K562 (cell line): ENCODE measurements around the gene PACSIN1. TPM values are rescaled to one million over a fixed set of nuclear protein-coding genes. Genes with fewer than 3 reads are reported as not detected.
A peak's percentile ranks its signal among the peaks of the same experiment; 100 is the strongest.

ENCODE experiments used
- ATAC-seq: fragments of 200-7000 bp; cut with Tn5 transposase; 3 replicates; pipeline ENCODE4 v1.9.1; 2020; ENCODE audit warnings: moderate library complexity
- BruUV-seq: library from RNA; stranded (reverse); fragments of 400-500 nt; replicated peaks from 2 replicates; lab custom pipeline; 2021; lab: Mats Ljungman, UMichigan
- CTCF ChIA-PET: fragments of 300-600 bp; formaldehyde crosslinking; extraction: SDS; loops from one replicate; lab custom pipeline; 2021; ENCODE audit warnings: low intra/inter-chr PET ratio; lab: Yijun Ruan, JAX
- POLR2A ChIA-PET: fragments of 300-600, 350-650 bp; sonication (Branson Sonifier 250); formaldehyde crosslinking; extraction: SDS; loops from one replicate; lab custom pipeline; 2021; ENCODE audit warnings: antibody characterized with exemption, inconsistent platforms; lab: Yijun Ruan, JAX
- DNase-seq, 4 experiments: peaks; one replicate each; pipeline versions ENCODE4 v3.0.0 to v3.0.0-alpha.2; 2011 to 2018; ENCODE audit warnings: low spot score in 3 of 4, mixed read lengths in 3 of 4; ENCODE audit errors: extremely low read depth in 1 of 4
- FAIRE-seq: peaks from 2 replicates; lab custom pipeline; 2011; peaks lifted over from hg19 to GRCh38; lab: Jason Lieb, UNC
- H2AFZ ChIP-seq: 2 replicates; pipeline ENCODE4 v1.6.0; 2011; ENCODE audit warnings: low read depth, low read length, control low read depth, inconsistent platforms
- H3K27ac ChIP-seq: fragments of 200-600 bp; 3 replicates; pipeline ENCODE4 v1.8.0; 2011; ENCODE audit warnings: low read depth, mild to moderate bottlenecking, control low read depth, inconsistent platforms, low read length, moderate library complexity, mixed read lengths; ENCODE audit errors: extremely low read depth
- H3K27me3 ChIP-seq, 2 experiments: fragments of 300-600 bp in 1 of 2; 2 replicates in 1 of 2; 3 replicates in 1 of 2; pipeline versions ENCODE4 v1.6.0 to v1.8.0; 2011; ENCODE audit warnings: inconsistent platforms in 2 of 2, low read length in 2 of 2, mild to moderate bottlenecking in 1 of 2, mixed read lengths in 1 of 2, moderate library complexity in 1 of 2; ENCODE audit not compliant: control insufficient read depth in 2 of 2, insufficient read depth in 2 of 2
- H3K36me3 ChIP-seq: fragments of 300-600 bp; 3 replicates; pipeline ENCODE4 v1.8.0; 2011; ENCODE audit warnings: mild to moderate bottlenecking, low read length, inconsistent platforms; ENCODE audit not compliant: control insufficient read depth, insufficient read depth
- H3K4me1 ChIP-seq, 2 experiments: fragments of 200-600 bp in 1 of 2; replicated peaks in 1 of 2; 2 replicates in 1 of 2; 3 replicates in 1 of 2; pipeline versions ENCODE4 v1.5.1 to v1.8.0; 2011; ENCODE audit warnings: inconsistent platforms in 2 of 2, low read length in 2 of 2, mild to moderate bottlenecking in 1 of 2, mixed read lengths in 1 of 2, moderate library complexity in 1 of 2; ENCODE audit not compliant: control insufficient read depth in 2 of 2, insufficient read depth in 2 of 2
- H3K4me2 ChIP-seq: 2 replicates; pipeline ENCODE4 v1.6.1; 2011; ENCODE audit warnings: low read length, control low read depth, inconsistent platforms, mixed read lengths; ENCODE audit not compliant: insufficient read depth
- H3K4me3 ChIP-seq: fragments of 200-600 bp; sonication (generic), shearing (Covaris generic); 2 replicates; pipeline ENCODE4 v1.5.1; 2016; ENCODE audit warnings: control low read depth, inconsistent platforms
- H3K79me2 ChIP-seq: fragments of 200-600 bp; 3 replicates; pipeline ENCODE4 v1.8.0; 2011; ENCODE audit warnings: low read length, inconsistent platforms; ENCODE audit not compliant: control insufficient read depth, insufficient read depth
- H3K9ac ChIP-seq, 2 experiments: 2 replicates each; pipeline versions ENCODE4 v1.6.0 to v1.6.1; 2011; ENCODE audit warnings: low read depth in 2 of 2, low read length in 2 of 2, control low read depth in 1 of 2, inconsistent platforms in 1 of 2, mild to moderate bottlenecking in 1 of 2, mixed read lengths in 1 of 2; ENCODE audit not compliant: insufficient read depth in 1 of 2
- H3K9me1 ChIP-seq: one replicate; pipeline ENCODE4 v1.6.0; 2011; ENCODE audit warnings: inconsistent platforms, mild to moderate bottlenecking, low read length, moderate library complexity; ENCODE audit not compliant: control insufficient read depth, insufficient read depth
- H3K9me3 ChIP-seq: replicated peaks from 2 replicates; pipeline ENCODE4 v1.5.1; 2011; ENCODE audit warnings: low read depth, low read length, inconsistent platforms; ENCODE audit not compliant: control insufficient read depth, insufficient read depth
- H4K20me1 ChIP-seq: replicated peaks from 2 replicates; pipeline ENCODE4 v1.6.1; 2011; ENCODE audit warnings: low read length, inconsistent platforms, mixed read lengths; ENCODE audit not compliant: control insufficient read depth, insufficient read depth
- NFE2L1 ChIP-seq: fragments of 450-650 bp; IDR thresholded peaks from 2 replicates; pipeline ENCODE4 v1.6.1; 2016; ENCODE audit warnings: missing genetic modification characterization, low read depth, mild to moderate bottlenecking, missing compliant biosample characterization, moderate library complexity, borderline replicate concordance
- POLR2A ChIP-seq: fragments of 450-650 bp; conservative IDR thresholded peaks from 2 replicates; pipeline ENCODE4 v1.6.1; 2016
- SUPT5H ChIP-seq: fragments of 450-650 bp; IDR thresholded peaks from 2 replicates; pipeline ENCODE4 v1.6.1; 2016
- WGBS: fragments of 100-300 bp; shearing (Covaris generic); methylation state at CpG from one replicate; pipeline ENCODE4 v1.1.6; 2016; ENCODE audit warnings: low coverage, mixed read lengths; ENCODE audit not compliant: insufficient coverage; ENCODE audit errors: missing lambda C conversion rate; 5-methylcytosine and 5-hydroxymethylcytosine counted together
- in situ Hi-C: fragments of 300-500 bp; cut with MboI; formaldehyde crosslinking; loops from 4 replicates; pipeline ENCODE4 v1.15.0; 2018; ENCODE audit warnings: inconsistent platforms, mixed read lengths
- intact Hi-C: fragments of 100-400 bp; cut with micrococcal nuclease; formaldehyde crosslinking; loops from 2 replicates; pipeline ENCODE4 v1.14.2; 2022
- polyA plus RNA-seq, 8 experiments: library from polyadenylated mRNA; depleted of rRNA in 4 of 8; stranded (reverse) in 5 of 8; unstranded in 3 of 8; fragments of >200 nt; fragmentation: Nextera tagmentation in 2 of 8; fragmentation: Illumina TruSeq in 1 of 8; extraction: Ambion mirVana in 2 of 8; extraction: Trizol in 1 of 8; gene quantifications; 2 replicates each; pipeline versions ENCODE4 v1.2.1 to v1.2.3, GENCODE V29; 2011 to 2014; ENCODE audit warnings: inconsistent platforms in 1 of 8, missing spikeins in 1 of 8
- total RNA-seq, 7 experiments: library from RNA; depleted of rRNA in 6 of 7; stranded (reverse); fragments of >200 nt in 6 of 7; fragmentation: Illumina TruSeq in 2 of 7; extraction: Trizol in 2 of 7; gene quantifications; 2 replicates each; pipeline versions ENCODE4 v1.2.1 to v1.2.3, GENCODE V29; 2011 to 2021; ENCODE audit warnings: low replicate concordance in 1 of 7

Gene PACSIN1
- total and polyA plus RNA-seq, 9 of the 15 experiments (the other 6 are each of a cell fraction or from before 2014, with no cell fraction given) = 0.01 to 1.7 (median 0.45) TPM

GRCh38 chr6:34423254-34423653 is 42.6 kb upstream of the PACSIN1 start:
- POLR2A ChIA-PET = interaction anchor here (0.8 to 4.6 kb wide), 9 partner anchors 7 to 196 kb away, joined by 3 to 65 read pairs (median 3); partner anchors contain the start of gene SMIM29
- Histone ChIP-seq H3K27me3 (no peaks in the 10 kb centered on the region), H2AFZ (no peak overlapping the region), H3K4me2 (no peak overlapping the region)
- no peak for FAIRE-seq
- TF ChIP-seq NFE2L1 (tag) = no peak
- peak; percentile 35; the same call in 1 of the 2 replicates for TF ChIP-seq POLR2A
- TF ChIP-seq SUPT5H = peak; percentile 43
- TF ChIP-seq, all 486 proteins: peak for 2
- 0 out of 2 replicates have a peak, but pooled peaks cover 8% of the 10 kb centered on the region for H4K20me1 ChIP-seq
- DNase-seq (no peak), ATAC-seq (no peak)
- CTCF ChIA-PET = interaction anchor here (0.8 kb wide), 1 partner anchor 175 kb away, joined by 4 read pairs; the partner anchor contains the start of gene SMIM29
- intact Hi-C loops = no loop called here
- no peaks in the 10 kb centered on the region for H3K9me3 ChIP-seq
- 95% methylated on average over 5 of the region's 5 CpGs for WGBS
- no peaks in the 10 kb centered on the region for H3K9me1 ChIP-seq
- peaks cover 60% of the 10 kb centered on the region for H3K79me2 ChIP-seq
- peak overlapping the region; percentile 24; the same call in 1 of the 3 replicates for H3K27ac ChIP-seq
- H3K36me3 ChIP-seq = peaks cover 72% of the 10 kb centered on the region
- BruUV-seq = no TSS peak
- peaks cover 10 to 20% of the 10 kb centered on the region in 2 experiments; a peak in 4 of 5 replicates for H3K4me1 ChIP-seq
- in situ Hi-C loops = no loop called here
- H3K9ac ChIP-seq = peak overlapping the region in 1 of 2 experiments; percentile 40; a peak in 2 of 4 replicates
- H3K4me3 ChIP-seq = no peak overlapping the region; the same call in 1 of the 2 replicates
